ENCODE data around the gene HIVEP3.

DNA sequence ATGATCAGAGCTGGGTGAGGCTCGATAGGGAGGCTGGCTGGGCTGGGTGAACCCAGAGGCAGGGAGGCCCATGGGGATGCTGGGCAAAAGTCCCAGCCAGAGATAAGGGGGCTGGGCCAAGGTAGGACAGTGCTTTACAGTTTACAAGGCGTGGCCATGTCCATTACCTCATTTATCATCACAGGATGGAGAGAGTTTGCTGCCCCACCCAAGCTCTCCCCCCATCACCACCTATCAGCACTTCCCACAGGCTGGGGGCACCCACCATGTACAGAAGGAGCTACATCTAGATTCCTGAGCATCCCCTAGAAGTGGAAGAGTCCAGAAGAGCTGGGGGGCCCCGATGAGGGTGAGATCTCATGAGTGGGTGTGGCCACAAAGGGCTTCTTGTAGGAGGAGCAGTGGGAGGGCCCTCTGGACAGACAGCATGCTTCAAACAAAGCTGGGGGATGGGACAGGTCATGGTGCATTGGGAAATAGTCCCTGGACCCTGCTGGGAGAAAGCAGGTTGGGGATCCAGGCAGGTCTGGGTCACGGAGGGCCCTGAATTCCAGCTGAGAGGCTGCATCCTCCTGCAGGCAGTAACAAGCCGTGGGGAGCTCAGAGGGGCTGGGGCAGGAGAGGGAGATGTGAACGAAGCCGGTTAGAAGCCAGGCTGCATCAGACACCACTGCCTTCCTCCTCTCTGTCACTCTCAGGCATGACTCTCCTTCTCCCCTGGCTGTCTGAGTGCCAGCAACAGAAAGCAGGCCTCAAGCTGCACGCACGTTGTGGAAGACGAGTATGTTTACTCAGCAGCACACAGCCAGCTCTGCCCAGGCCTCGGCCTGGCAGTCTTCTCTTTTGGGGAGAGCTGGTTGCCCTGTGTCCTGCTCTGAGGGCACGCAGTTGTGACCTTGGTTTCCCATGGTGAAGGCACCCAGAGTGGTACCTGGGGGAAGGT is 202.3 kb downstream of the HIVEP3 start:
- TF ChIP-seq POLR2A (IDR thresholded peaks at IDR 0.05) (no peak), POLR2AphosphoS5 (IDR thresholded peaks at IDR 0.05; ENCODE audit: insufficient read depth in 1 of 2, low read depth in 1 of 2) (no peak)
- TF ChIP-seq, protein P1, sequence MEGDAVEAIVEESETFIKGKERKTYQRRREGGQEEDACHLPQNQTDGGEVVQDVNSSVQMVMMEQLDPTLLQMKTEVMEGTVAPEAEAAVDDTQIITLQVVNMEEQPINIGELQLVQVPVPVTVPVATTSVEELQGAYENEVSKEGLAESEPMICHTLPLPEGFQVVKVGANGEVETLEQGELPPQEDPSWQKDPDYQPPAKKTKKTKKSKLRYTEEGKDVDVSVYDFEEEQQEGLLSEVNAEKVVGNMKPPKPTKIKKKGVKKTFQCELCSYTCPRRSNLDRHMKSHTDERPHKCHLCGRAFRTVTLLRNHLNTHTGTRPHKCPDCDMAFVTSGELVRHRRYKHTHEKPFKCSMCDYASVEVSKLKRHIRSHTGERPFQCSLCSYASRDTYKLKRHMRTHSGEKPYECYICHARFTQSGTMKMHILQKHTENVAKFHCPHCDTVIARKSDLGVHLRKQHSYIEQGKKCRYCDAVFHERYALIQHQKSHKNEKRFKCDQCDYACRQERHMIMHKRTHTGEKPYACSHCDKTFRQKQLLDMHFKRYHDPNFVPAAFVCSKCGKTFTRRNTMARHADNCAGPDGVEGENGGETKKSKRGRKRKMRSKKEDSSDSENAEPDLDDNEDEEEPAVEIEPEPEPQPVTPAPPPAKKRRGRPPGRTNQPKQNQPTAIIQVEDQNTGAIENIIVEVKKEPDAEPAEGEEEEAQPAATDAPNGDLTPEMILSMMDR (IDR thresholded peaks at IDR 0.05): no peak
